HT1080 (cell line): ENCODE results near the gene SPSB1. TPM values are rescaled to one million over a fixed set of nuclear protein-coding genes. Genes with fewer than 3 reads are reported as not detected.
A peak's percentile ranks its signal among the peaks of the same experiment; 100 is the strongest.
"Not testable (repeated sequence)": the region's sequence is repeated elsewhere in the genome, so short reads cannot be mapped to it uniquely, and the experiment has no call there.

ENCODE experiments used
- DNase-seq: peaks from one replicate; pipeline ENCODE4 v3.0.0-alpha.2; 2015; ENCODE audit warnings: low read depth
- total RNA-seq: library from RNA; depleted of rRNA; stranded (reverse); fragments of >200 nt; shearing (Covaris generic); gene quantifications from 2 replicates; pipeline ENCODE4 v1.2.3, GENCODE V29; 2014

The SPSB1 gene
- total RNA-seq, 1 experiment from 2014 or later: 18.3 TPM

DNA sequence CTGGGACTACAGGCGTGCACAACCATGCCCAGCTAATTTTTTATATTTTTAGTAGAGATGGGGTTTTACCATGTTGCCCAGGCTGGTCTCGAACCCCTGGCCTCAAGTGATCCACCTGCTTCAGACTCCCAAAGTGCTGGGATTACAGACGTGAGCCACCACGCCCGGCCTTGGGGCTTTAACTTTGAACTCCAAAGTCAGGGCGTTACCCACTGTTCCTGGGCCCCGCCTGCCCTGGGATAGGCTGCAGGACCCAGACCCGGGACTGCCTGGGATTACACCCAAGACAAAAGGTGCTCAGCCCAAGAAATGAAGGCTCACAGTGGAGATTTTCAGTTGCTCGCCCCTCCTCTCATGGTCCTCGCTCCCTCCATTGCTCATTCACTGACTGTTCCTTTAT lies 92.7 kb downstream of the SPSB1 start:
- not testable (repeated sequence) for DNase-seq

DNA sequence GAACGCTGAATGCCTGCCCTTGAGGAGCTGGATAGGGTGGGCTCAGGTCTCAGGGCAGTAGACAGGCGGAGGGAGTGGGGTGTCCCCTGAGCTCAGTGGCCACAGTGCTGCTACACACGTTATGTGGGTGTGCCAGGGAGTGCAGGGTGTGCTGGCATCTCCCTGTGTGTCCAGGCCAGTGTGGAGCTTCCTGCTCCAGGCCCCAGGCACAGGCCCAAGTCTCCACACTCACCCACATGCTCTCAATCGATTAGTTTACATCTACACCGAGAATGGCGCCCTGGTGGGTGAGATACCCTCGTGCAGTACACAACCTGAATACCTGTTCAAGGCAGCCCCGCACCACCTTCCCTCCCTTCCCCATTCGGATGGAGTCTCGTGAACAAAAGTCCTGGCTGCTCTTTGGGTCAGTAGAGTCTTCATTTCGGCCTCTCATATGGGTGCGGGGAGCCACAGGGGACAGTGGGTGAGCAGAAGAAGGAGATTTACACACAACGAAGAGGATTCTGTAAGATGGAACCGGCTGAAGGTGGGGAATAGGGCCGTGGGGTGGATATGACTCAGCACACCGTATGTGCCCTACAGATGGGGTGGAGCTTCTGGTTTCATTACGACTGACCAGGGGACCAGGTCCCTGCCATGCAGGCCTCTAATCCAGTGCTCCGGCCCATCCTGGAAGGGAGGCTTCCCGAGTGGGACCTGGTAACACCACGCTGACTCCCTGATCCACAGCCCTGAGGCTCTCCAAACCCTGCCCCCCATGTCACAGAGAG lies 93.3 kb downstream of the SPSB1 start:
- DNase-seq: no peak

DNA sequence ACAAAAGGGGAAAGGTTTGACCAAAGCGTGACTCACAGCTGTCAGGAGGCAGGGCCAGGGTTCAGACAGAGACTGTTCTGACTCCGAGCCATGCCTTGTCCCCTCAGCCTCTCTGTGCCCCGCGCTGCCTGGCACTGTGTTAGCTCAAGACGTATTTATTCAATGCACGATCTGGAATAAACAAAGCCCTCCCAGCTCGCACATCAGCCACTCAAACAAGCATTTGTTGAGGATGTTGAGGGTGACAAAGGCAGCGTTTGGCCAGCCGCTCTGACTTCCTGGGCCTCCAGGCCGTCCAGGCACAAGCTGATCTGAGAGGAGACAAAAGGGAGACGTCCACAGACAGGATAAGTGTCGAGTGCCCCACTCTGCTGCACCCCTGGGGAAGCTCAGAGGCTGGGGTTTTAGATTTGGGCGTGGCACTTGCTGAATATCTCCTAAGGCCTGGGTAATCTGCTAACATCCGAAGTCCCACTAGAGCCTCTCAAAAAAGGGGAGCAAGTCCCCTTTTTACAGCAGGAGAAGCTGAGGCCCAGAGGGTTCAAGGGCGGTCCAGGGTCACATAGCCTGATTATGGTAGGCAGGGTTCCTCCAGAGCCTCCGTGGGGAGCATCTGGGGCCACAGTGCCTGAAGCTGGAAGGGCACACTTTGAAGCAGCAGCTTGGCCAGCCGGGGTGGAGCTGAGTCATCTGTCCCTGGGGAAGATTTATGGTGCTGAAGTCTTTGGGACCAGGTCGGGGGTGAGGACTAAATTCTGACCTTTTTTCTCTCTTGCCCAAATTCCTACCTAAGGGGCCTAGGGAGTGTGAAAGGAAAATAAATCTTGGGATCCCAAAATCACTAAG lies 95.9 kb downstream of the SPSB1 start:
- DNase-seq: no peak

DNA sequence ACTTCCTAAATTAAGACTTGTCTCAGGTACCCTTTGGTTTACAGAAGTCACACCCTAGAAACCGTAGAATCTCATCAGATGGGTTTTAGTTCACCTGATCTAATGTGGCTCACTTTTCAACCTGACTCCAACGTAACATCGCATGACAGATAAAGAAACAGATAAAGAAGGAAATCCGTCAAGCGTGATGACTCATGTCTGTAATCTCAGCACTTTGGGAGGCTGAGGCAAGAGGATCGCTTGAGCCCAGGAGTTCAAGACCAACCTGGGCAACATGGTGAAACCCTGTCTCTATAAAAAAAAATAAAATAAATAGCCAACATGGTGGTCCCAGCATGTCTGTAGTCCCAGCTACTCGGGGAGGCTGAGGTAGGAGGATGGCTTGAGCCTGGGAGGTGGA lies 97.3 kb downstream of the SPSB1 start:
- DNase-seq: no peak

DNA sequence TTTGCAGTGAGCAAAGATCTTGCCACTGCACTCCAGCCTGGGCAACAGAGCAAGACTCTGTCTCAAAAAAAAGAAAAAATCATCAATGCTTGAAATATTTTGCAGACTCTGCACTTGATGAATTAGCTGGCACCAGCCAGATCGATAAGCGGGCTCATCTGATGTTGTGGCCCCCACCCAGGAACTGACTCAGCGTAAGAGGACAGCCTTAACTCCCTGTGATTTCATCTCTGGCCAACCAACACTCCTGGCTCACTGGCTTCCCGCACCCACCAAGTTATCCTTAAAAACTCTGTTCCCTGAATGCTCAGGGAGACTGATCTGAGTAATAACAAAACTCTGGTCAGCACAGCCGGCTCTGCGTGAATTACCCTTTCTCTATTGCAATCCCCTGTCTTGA lies 98.9 kb downstream of the SPSB1 start:
- DNase-seq: no peak

DNA sequence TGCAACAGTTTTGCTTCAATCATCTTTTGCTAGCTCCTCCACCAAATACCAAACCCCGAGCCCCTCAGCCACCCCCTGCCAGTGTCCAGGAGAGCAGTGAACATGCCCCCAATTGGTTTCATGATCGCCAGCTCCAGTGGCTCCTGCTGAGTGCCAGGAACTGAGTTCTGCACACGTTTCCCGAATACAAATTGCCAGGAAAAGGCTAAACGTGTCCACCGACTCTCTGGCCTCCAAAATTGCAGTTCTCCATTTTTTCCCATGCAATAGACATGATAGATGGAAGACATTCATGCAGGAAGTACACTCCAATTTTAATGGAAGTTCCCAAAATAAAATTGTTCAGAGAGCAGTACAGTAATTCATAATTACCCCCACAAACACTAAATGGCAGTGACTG lies 101.3 kb downstream of the SPSB1 start:
- DNase-seq: no peak

DNA sequence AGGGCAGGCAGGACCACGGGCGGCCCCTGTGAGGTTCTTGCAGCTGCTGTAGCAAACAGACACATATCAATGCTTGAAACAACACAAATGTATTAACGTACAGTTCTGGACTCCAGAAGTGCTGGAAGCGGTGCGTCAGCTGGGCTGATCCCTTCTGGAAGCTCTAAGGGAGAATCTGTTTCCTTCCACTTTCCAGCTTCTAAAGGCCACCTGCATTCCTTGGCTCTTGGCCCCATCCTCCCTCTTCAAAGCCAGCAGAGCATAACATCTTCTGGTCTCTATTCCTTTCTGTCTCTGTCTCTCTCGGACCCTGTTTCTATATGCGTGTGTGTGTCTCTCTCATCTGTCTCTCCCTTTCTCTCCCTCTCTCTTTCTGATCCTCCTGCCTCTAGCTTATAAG lies 102.3 kb downstream of the SPSB1 start:
- DNase-seq: no peak

DNA sequence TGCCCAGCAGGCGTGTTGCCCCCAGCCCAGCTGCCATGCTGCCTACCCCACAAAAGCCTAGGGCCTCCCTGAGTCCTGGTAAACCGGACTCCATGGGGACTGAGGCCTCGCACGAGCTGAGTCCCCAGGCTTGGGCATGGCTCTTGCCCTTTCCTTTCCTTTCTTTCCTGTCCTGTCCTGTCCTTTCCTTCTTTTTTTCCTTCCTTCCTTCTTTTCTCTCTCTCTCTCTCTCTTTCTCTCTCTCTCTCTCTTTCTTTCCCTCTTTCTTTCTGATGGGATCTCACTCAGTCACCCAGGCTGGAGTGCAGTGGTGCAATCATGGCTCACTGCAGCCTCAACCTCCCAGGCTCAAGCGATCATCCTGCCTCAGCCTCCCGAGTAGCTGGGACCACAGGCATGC lies 104.4 kb downstream of the SPSB1 start:
- DNase-seq: no peak

DNA sequence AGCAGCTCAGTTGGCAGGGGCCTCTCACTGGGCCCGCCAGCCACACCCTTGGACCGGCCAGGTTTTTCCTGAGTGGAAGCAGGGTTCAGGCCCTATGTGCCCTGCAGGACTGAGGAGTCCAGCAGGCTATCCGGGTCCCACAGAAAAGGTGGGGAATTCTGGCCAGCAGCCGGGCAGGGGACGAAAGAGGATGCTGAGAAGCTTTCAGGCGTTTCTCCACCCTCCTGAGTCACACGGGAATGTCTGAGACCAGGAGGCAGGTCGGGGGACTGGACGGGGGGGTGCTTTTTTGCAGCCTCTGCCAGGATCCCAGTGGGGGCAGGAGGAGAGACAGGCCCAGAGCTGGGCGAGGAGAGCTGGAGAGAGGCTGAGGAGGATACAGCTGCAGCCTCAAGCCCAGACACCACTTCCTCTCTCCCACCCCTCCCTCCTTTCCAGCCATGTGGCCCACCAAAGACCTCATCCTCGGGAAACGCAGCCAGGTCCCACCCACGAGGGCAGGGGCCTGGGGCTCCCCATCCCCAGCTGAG lies 105.4 kb downstream of the SPSB1 start:
- DNase-seq: peak; percentile 17

DNA sequence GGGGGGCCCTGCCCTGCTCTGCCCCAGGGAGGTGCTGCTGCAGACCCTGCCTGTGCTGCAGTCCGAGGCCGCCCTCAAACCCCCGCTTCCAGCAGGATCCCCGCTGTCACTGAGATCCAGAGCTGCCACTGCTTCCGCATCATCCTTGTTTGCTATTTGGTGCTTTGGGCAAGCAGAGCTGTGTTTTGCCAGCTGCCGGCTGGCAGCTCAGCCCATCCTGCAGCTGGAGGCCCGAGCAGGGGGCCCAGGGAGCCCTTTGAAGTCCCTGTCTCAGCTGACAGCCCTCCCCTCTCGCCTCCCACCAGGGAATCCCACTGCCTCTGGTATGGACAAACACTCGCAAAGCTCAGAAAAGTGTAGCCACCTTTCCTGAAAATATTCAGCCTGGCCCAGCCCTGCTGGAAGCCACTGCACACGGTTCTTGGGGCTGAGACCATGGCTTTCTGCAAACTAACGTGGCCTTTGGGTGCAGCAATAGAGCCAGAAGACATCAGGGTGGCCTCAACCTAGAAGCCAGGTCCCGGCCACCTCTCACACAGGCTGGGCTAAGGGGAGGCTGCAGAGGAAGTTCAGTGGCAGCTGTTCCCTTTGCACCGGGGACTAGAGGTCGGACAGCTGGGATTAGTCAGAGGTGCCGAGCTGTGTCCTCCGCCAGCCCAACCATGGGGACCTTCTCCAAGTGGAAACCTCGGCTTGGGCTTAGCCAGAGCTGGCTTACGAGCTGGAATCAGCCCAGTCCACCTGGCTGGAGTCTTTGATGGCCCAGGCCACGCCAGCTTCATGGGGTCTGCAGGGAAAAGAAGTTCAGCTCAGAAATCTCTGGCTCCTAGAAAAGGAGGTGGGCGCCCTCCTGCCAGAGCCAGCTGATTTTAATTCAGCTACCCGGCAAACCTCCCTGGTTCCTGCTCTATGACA lies 107.1 kb downstream of the SPSB1 start:
- DNase-seq: no peak

DNA sequence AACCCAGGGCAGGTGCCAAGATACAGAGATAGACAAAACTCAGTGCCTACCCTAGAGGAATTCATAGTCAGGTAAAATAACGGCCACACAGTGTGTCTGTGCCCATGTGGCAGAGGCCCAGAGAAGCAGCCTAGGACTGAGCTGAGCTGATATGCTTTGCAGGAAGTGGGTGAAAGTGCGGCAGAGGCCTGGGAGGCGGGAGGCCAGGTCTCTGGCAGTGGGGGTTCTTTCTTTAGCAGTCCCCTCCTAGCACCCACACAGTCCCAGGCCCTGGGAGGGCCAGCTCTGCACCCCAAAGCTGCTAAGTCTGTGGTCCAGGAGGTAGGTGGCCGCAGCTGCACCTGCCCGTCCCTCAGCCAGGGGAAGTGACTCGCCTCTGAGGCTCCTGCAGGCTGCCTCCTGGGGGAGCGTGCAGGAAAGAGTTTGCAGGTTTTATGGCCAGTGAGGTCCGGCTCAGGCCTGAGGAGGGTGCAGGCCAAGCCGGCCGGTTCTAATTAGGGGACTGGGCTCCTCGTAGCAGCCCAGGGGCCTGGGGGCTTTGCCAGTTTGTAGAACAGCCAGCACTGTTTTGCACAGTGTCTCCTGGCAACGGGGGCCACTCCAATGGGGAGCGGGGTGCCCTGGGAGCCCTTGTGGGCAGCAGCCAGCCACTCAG lies 107.9 kb downstream of the SPSB1 start:
- DNase-seq: no peak

DNA sequence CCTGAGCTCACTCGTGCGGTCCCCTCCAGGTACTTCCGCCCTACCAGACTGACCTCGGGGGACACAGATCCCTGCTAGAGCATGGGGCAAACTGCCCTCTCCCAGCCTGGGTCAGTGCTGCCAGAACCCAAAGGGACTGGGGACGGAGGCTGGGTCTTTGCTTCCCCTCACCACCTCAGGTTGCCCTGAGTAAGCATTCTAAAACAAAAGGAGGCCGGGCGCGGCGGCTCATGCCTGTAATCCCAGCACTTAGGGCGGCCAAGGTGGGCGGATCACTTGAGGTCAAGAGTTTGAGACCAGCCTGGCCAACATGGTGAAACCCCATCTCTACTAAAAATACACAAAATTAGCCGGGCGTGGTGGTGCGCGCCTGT lies 108.4 kb downstream of the SPSB1 start:
- no peak for DNase-seq

DNA sequence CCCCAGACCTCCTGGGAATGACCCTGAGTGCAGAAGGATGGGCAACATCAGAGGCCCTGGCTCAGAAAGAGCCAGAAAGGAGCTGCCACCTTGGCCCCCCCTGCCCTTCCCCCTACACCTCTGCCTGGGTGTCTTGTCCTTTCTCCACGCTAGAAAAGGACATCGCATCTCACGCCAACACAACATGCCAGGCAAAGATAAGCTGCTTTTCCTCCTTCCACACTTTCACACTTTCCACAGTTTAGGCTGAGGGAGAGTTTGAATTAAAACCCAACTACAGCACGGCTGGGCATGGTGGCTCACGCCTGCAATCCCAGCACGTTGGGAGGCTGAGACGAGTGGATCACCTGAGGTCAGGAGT lies 109.5 kb downstream of the SPSB1 start:
- no peak for DNase-seq

DNA sequence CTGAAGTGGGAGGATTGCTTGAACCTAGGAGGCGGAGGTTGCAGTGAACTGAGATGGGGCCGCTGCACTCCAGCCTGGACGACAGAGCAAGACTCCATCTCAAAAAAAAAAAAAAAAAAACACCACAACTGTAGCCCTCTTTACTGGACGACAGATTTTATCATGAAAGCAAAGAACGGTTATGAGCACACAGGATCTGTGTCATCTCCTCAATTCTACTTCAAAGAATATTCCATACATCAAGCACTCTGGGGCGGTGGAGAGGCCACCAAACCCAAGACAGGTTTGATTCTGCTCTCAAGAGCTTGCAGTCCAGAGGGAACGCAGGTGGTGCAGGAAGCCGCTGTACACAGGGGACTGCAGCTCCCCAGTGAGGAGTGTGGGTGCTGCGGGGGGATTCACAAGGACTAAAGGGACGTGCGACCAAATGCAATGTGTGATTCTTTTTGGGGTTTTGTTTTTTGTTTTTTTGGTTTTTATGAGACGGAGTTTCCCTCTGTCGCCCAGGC lies 110.1 kb downstream of the SPSB1 start:
- no peak for DNase-seq

DNA sequence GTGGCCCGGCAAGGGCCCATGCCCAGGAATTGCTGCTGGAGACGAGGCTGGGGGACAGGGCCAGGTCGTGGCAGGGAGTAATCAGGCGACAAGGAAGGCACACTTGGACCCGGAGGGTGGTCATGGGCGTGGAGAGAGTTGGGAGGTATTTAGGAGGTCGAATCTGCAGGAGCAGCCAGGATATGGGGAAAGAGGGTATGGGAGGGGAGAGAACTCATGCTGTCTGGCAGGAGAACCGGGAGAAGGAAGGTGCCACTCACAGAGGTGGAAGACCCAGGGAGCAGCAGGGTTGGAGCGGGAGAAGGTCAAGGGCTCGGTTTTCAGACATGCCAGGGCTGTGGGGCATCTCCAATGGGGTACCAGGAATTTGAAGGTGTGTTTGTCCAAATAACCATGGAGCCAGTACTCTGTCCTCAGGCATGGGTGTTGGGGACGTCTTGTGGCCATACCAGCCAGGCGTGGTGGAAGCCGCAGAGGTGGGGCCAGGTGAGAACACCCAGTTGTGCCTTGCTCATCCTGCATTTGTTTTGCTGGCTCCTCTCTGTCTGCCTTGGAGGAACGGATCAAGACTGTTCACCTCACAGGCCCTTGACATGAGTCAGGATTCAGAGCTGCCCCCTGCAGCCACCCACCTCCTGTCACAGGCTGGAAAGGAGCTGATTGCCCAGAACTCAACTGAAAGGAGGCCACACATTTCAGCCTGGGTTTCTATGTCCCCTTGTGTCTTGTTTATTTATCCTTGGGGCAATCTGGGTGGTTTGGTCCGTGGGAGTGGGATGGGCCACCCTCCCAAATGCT lies 111.6 kb downstream of the SPSB1 start:
- no peak for DNase-seq

DNA sequence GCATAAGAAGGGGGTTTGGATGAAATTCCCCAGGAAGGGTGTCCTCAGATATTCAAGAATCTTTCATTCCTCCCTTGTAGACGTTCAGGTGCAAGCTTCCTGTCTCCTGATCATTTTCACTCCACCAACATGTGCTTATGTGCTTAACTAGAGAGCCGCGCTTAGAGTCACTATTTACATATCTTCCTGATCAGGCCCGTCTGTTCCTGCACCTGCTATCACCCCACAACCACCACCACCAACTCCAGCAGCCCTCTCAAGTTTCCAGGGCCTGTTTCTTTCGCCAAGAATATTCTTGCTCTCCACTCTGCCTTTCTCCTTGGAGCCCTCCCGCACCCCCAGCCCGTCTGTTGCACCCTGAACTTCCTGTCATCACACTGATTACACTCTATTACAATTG lies 113.4 kb downstream of the SPSB1 start:
- no peak for DNase-seq

DNA sequence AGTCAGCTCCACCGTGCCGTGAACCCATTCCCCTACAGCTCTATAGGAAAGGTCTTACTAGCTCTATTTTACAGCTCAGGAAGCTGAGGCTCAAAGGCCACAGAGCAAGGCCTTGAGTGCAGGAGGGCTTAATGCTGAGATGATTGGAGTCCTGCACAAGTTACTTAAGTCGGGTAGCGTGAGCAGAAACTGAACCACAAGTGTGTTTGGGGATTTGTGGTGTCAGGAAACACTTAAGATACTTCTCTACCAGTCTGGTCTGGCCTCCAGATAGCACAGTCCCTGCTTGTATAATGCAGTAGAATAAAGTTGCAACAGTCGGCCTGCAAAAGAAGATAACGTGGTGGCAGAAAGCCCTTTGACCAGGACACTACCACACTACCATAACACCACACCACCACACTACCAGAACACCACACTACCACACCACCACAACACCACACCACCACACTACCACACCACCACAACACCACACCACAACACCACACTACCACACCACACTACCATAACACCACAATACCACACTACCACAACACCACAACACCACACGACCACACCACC lies 118.1 kb downstream of the SPSB1 start:
- no peak for DNase-seq

DNA sequence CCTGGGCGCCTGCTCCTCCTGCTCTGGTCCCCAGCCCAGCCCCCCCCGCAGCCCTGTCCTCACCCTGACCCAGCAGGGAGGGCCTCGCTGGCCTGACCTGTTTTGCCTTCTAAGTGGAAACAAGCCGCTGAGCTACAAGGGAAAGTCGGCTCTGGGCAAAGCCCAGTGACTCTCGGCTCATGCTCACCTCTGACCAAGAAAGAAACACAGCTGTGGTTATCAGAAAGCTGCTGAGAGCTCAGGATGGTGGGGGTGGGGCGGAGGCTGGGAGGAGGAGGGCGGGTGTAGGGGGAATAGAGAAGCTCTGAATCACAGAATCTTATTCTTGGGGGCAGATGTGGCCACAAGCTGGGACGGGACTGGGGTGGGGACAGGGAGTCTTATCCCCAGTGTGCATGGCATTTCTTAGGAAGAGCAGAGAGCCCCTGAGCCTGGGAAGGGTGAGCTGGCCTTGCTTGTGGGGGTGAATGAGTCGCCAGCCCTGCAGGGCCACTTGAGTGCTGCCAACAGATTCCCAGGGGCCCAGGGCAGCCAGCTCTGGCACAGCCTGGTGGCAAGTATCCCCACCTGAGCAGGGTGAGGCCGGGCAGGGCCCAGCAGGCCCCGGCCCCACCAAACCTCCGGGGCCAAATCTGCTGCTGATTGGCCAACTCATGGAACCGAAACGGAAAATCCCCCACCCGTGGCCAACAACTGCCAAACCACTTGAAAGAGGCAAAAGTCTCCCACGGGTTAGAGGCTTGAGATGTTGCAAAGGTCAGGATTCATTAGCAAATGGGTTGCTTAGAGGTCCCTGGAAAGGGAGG lies 120.6 kb downstream of the SPSB1 start:
- peak; percentile 47 for DNase-seq

DNA sequence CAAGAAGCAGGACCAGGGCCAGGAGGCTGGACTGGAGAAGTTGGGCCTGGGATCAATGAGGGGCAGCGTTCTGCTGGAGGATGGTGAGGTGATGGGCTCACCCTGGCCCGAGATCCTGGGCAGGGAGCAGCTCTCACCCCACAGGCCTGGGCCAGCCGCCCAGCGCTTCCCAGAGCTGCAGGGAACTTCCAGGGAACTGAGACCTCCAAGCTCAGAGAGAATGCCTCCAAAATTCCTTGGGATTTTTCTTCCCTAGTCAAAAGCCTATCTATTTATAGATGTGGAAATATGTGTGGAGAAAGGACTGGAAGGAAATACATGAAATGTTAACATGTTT lies 121.2 kb downstream of the SPSB1 start:
- no peak for DNase-seq
